Astrocyte (in vitro differentiated cells and primary cell): ENCODE results near the gene BST1.

ENCODE experiments used
- CTCF ChIP-seq: IDR thresholded peaks from 2 replicates; pipeline ENCODE4 v1.5.1; 2011; ENCODE audit warnings: low read depth, mild to moderate bottlenecking, inconsistent platforms, low read length, moderate library complexity; ENCODE audit not compliant: insufficient read depth
- EZH2 ChIP-seq: IDR thresholded peaks from 2 replicates; pipeline ENCODE4 v1.6.1; 2012; ENCODE audit warnings: mild to moderate bottlenecking, low read length, inconsistent platforms; ENCODE audit not compliant: insufficient read depth

DNA sequence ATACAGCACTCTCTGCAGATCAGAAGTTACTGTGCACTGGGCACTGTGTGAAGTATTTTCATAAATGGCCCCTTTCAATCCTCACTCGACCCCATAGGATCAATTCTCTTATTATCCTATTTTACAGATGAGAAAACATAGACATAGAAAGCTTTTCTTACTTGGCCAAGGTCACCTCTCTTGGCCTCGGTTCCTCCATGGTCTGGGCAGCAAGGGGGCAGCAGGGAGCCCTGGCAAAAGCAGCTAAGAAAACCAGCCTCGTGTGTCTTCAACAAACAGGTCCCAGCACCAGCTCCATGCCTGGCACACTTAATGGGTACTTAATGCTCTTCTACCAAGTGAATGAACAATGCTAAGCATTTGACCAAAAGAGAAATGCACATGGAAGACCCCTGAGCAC lies 34.4 kb downstream of the BST1 start:
- TF ChIP-seq CTCF, result no peak
- no peak for TF ChIP-seq EZH2
